SK-N-SH treated with all-trans-retinoic acid at 6 μM for 48 hours (cell line): Measurements from ENCODE around the gene KDM4C.

ENCODE experiments used
- ATAC-seq: fragments of 200-7000 bp; cut with Tn5 transposase; 3 replicates; pipeline ENCODE4 v1.9.1; 2020; ENCODE audit warnings: mild to moderate bottlenecking, moderate library complexity
- ARNTL ChIP-seq: fragments of 450-650 bp; formaldehyde crosslinking; IDR thresholded peaks from 2 replicates; pipeline ENCODE4 v1.5.0; 2020; ENCODE audit warnings: low read depth, mild to moderate bottlenecking, moderate library complexity, borderline replicate concordance
- BACH2 ChIP-seq: fragments of 250-450 bp; sonication (Bioruptor Pico); IDR thresholded peaks from 2 replicates; pipeline ENCODE4 v1.9.0; 2021; ENCODE audit warnings: mild to moderate bottlenecking, borderline replicate concordance
- CSRNP3 ChIP-seq: fragments of 250-450 bp; sonication (Bioruptor Pico); IDR thresholded peaks from 2 replicates; pipeline ENCODE4 v1.5.1; 2021; ENCODE audit warnings: mild to moderate bottlenecking, moderate library complexity
- ESRRG ChIP-seq: fragments of 250-450 bp; sonication (Bioruptor Pico); IDR thresholded peaks from 2 replicates; pipeline ENCODE4 v1.6.1; 2021; ENCODE audit warnings: mild to moderate bottlenecking
- GLIS3 ChIP-seq: fragments of 250-450 bp; sonication (Bioruptor Pico); IDR thresholded peaks from 2 replicates; pipeline ENCODE4 v1.5.0; 2020; ENCODE audit warnings: mild to moderate bottlenecking, moderate library complexity
- ISL1 ChIP-seq: fragments of 250-450 bp; sonication (Bioruptor Pico); IDR thresholded peaks from 2 replicates; pipeline ENCODE4 v2.1.2; 2022; ENCODE audit warnings: mild to moderate bottlenecking, moderate library complexity
- OSR1 ChIP-seq: fragments of 250-450 bp; sonication (Bioruptor Pico); IDR thresholded peaks from 2 replicates; pipeline ENCODE4 v1.8.0; 2022; ENCODE audit warnings: moderate library complexity, mild to moderate bottlenecking, inconsistent platforms
- PATZ1 ChIP-seq: fragments of 250-450 bp; sonication (Bioruptor Pico); IDR thresholded peaks from 2 replicates; pipeline ENCODE4 v1.8.0; 2020; ENCODE audit warnings: mild to moderate bottlenecking, moderate library complexity, borderline replicate concordance
- PPARA ChIP-seq: fragments of 250-450 bp; sonication (Bioruptor Pico); IDR thresholded peaks from 2 replicates; pipeline ENCODE4 v1.5.0; 2020; ENCODE audit warnings: mild to moderate bottlenecking, borderline replicate concordance
- RARB ChIP-seq: fragments of 250-450 bp; sonication (Bioruptor Pico); IDR thresholded peaks from 2 replicates; pipeline ENCODE4 v1.8.0; 2021; ENCODE audit warnings: mild to moderate bottlenecking, moderate library complexity
- SNAI2 ChIP-seq: fragments of 250-450 bp; sonication (Bioruptor Pico); IDR thresholded peaks from 2 replicates; pipeline ENCODE4 v1.5.0; 2020; ENCODE audit warnings: mild to moderate bottlenecking, moderate library complexity
- TCF4 ChIP-seq: fragments of 250-450 bp; sonication (Bioruptor Pico); IDR thresholded peaks from 2 replicates; pipeline ENCODE4 v1.8.0; 2021; ENCODE audit warnings: mild to moderate bottlenecking, moderate library complexity, borderline replicate concordance
- TOX ChIP-seq: fragments of 250-450 bp; sonication (Bioruptor Pico); IDR thresholded peaks from 2 replicates; pipeline ENCODE4 v1.8.0; 2021; ENCODE audit warnings: mild to moderate bottlenecking, moderate library complexity, borderline replicate concordance
- TSHZ2 ChIP-seq: fragments of 250-450 bp; sonication (Bioruptor Pico); IDR thresholded peaks from 2 replicates; pipeline ENCODE4 v1.5.0; 2020; ENCODE audit warnings: mild to moderate bottlenecking, moderate library complexity
- ZC3H10 ChIP-seq: fragments of 250-450 bp; sonication (Bioruptor Pico); IDR thresholded peaks from 2 replicates; pipeline ENCODE4 v1.5.1; 2021; ENCODE audit warnings: mild to moderate bottlenecking, moderate library complexity
- ZFP3 ChIP-seq: fragments of 250-450 bp; sonication (Bioruptor Pico); IDR thresholded peaks from 2 replicates; pipeline ENCODE4 v1.5.0; 2020; ENCODE audit warnings: mild to moderate bottlenecking, moderate library complexity
- ZFP30 ChIP-seq: fragments of 450-650 bp; formaldehyde crosslinking; IDR thresholded peaks from 2 replicates; pipeline ENCODE4 v1.5.0; 2022; ENCODE audit warnings: mild to moderate bottlenecking, moderate library complexity
- ZNF565 ChIP-seq: fragments of 450-650 bp; formaldehyde crosslinking; conservative IDR thresholded peaks from 2 replicates; pipeline ENCODE4 v1.5.0; 2020; ENCODE audit warnings: low read depth, mild to moderate bottlenecking, moderate library complexity
- ZNF70 ChIP-seq: fragments of 450-650 bp; formaldehyde crosslinking; IDR thresholded peaks from 2 replicates; pipeline ENCODE4 v1.5.0; 2020; ENCODE audit warnings: mild to moderate bottlenecking, moderate library complexity
- ZNF8 ChIP-seq: fragments of 450-650 bp; formaldehyde crosslinking; IDR thresholded peaks from 2 replicates; pipeline ENCODE4 v1.5.0; 2020; ENCODE audit warnings: mild to moderate bottlenecking, moderate library complexity
- TF ChIP-seq, protein P1 (sequence below): fragments of 250-450 bp; sonication (Bioruptor Pico); IDR thresholded peaks from 2 replicates; pipeline ENCODE4 v1.5.1; 2020; ENCODE audit warnings: low read depth, mild to moderate bottlenecking, moderate library complexity

The KDM4C gene

GRCh38 chr9:7097785-7098752 lies 340.3 kb downstream of the KDM4C start (continued):
- TF ChIP-seq PATZ1, result no peak
- TF ChIP-seq, all 23 proteins: peak for 0

- TF ChIP-seq ARNTL (no peak), RARB (CRISPR knock-in tag) (no peak), ZNF70 (no peak), BACH2 (no peak), TCF4 (CRISPR knock-in tag) (no peak)
- ATAC-seq, result no peak
Measured at GRCh38 chr9:7103367-7103766, 345.6 kb downstream of the KDM4C start.

DNA sequence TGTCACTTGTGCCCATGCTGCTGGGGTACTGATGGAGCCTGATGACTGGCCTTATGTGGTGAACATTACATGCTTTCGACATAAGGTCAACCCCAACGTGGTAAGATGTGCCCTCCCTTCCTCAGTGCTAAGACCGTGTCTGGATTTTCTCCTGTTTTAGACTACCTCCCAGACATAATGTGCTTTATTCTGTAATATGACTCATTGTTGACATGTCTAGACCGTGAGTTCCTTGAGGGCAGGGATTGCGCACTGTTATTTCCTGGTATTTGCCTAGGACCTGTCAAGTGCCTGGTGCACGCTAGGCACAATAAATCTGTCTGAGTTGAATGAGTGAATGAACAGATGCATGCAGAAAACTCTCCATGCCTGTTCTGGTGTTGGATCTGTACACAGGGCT lies 346.0 kb downstream of the KDM4C start:
- ATAC-seq, result no peak

DNA sequence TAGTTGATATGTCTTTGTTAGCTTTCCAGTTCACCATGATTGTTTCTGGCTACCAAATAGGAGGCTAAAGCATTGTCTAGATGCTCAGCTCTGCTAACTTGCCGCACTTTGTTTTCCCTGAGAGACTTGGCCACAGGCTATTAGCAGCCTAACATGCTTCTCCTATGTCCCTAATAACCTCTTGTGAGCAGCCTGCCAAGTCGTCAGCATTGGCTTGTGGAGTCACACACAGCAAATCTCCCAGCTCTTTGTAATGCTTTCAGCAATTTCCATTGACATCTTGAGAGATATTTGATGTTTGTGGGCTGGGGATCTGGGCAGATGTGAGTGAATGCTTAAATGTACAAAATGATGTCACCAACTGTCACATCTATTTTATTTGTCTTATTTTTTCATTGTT lies 346.9 kb downstream of the KDM4C start:
- ATAC-seq, result no peak
- TF ChIP-seq TCF4 (CRISPR knock-in tag) (no peak), CSRNP3 (no peak), ZC3H10 (CRISPR knock-in tag) (no peak), ZFP30 (CRISPR knock-in tag) (no peak), ESRRG (CRISPR knock-in tag) (no peak), ZNF8 (CRISPR knock-in tag) (no peak), TOX (no peak), TSHZ2 (CRISPR knock-in tag) (no peak), BACH2 (no peak), ZFP3 (CRISPR knock-in tag) (no peak), GLIS3 (CRISPR knock-in tag) (no peak), ZNF565 (CRISPR knock-in tag) (no peak), SNAI2 (CRISPR knock-in tag) (no peak)
- TF ChIP-seq, protein P1, sequence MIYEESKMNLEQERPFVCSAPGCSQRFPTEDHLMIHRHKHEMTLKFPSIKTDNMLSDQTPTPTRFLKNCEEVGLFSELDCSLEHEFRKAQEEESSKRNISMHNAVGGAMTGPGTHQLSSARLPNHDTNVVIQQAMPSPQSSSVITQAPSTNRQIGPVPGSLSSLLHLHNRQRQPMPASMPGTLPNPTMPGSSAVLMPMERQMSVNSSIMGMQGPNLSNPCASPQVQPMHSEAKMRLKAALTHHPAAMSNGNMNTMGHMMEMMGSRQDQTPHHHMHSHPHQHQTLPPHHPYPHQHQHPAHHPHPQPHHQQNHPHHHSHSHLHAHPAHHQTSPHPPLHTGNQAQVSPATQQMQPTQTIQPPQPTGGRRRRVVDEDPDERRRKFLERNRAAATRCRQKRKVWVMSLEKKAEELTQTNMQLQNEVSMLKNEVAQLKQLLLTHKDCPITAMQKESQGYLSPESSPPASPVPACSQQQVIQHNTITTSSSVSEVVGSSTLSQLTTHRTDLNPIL (CRISPR knock-in tag), result no peak
- TF ChIP-seq, all 23 proteins: peak for 0

More for the DNA sequence above, 346.0 kb downstream of the KDM4C start:
- TF ChIP-seq OSR1, result no peak

DNA sequence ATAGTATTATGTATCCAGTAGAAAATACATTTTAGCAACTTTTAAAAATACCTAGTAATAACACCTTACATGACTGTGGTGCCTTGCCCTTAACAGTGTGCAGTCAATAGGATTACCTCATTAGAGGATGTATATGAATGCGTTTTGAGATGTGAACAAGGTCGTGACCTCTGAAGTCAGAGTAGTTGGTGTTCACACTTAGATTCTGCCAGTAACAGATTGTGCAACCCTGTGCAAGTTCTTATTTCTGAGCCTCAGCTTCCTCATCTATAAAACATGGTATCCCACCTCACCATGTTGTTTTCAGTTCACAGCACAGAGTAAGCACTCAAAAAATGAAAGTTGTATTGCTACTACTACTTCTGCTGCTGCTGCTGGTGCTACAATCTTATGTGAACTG lies 347.3 kb downstream of the KDM4C start:
- ATAC-seq, result no peak
- no peak for TF ChIP-seq ZFP30 (CRISPR knock-in tag)
- no peak for TF ChIP-seq TOX
- TF ChIP-seq ISL1 (CRISPR knock-in tag), result no peak
- TF ChIP-seq RARB (CRISPR knock-in tag), result no peak
- TF ChIP-seq ZNF70, result no peak
- TF ChIP-seq ZFP3 (CRISPR knock-in tag), result no peak
- TF ChIP-seq, protein P1 (CRISPR knock-in tag), result no peak
- TF ChIP-seq BACH2, result no peak
- TF ChIP-seq ESRRG (CRISPR knock-in tag), result no peak
- no peak for TF ChIP-seq ZNF8 (CRISPR knock-in tag)
- no peak for TF ChIP-seq PPARA
- no peak for TF ChIP-seq TSHZ2 (CRISPR knock-in tag)
- no peak for TF ChIP-seq ARNTL
